Measurements from ENCODE around the gene JSRP1.

JSRP1 gene

GRCh38 chr19:2302319-2303210 is 46.3 kb upstream of the JSRP1 start:
- Histone ChIP-seq H3K4me1 (ENCODE audit: low read depth, poor library complexity, severe bottlenecking) (no peaks in the 10 kb centered on the region), H3K9ac (no peak overlapping the region)

GRCh38 chr19:2300533-2300932 is 44.3 kb upstream of the JSRP1 start:
- no peak overlapping the region for H2AFZ ChIP-seq (ENCODE audit: low read depth)
- H3K27me3 ChIP-seq (ENCODE audit: insufficient read depth, low read depth) = no peaks in the 10 kb centered on the region; the same call in 1 of the 2 replicates
- H3K9ac ChIP-seq = no peak overlapping the region
- H4K20me1 ChIP-seq (ENCODE audit: insufficient read depth) = no peaks in the 10 kb centered on the region
- H3K4me2 ChIP-seq = no peak overlapping the region
- no peaks in the 10 kb centered on the region for H3K36me3 ChIP-seq (ENCODE audit: insufficient read depth)
- no peak for TF ChIP-seq CTCF (conservative IDR thresholded peaks at IDR 0.05; ENCODE audit: low read depth, low read length)
- H3K4me1 ChIP-seq (ENCODE audit: low read depth, poor library complexity, severe bottlenecking) = no peaks in the 10 kb centered on the region
- no peak overlapping the region for H3K27ac ChIP-seq
- H3K79me2 ChIP-seq (ENCODE audit: insufficient read depth, low read depth) = no peaks in the 10 kb centered on the region
- H3K4me3 ChIP-seq (IDR thresholded peaks at IDR 0.05; ENCODE audit: insufficient read depth, low read depth, low read length) = no peak overlapping the region

More at GRCh38 chr19:2302319-2303210, 46.3 kb upstream of the JSRP1 start:
- peaks cover 13% of the 10 kb centered on the region; the same call in 1 of the 2 replicates for H3K27me3 ChIP-seq (ENCODE audit: insufficient read depth, low read depth)
- no peaks in the 10 kb centered on the region for H3K36me3 ChIP-seq (ENCODE audit: insufficient read depth)
- no peak for TF ChIP-seq CTCF (conservative IDR thresholded peaks at IDR 0.05; ENCODE audit: low read depth, low read length)
- H3K79me2 ChIP-seq (ENCODE audit: insufficient read depth, low read depth) = no peaks in the 10 kb centered on the region
- H2AFZ ChIP-seq (ENCODE audit: low read depth) = no peak overlapping the region
- no peaks in the 10 kb centered on the region for H4K20me1 ChIP-seq (ENCODE audit: insufficient read depth)
- H3K4me2 ChIP-seq = no peak overlapping the region
- no peak overlapping the region for H3K4me3 ChIP-seq (IDR thresholded peaks at IDR 0.05; ENCODE audit: insufficient read depth, low read depth, low read length)
- no peak overlapping the region for H3K27ac ChIP-seq

- no peak overlapping the region for H3K4me2 ChIP-seq
- H3K27me3 ChIP-seq (ENCODE audit: insufficient read depth, low read depth) = no peaks in the 10 kb centered on the region; the same call in 1 of the 2 replicates
- no peaks in the 10 kb centered on the region for H3K79me2 ChIP-seq (ENCODE audit: insufficient read depth, low read depth)
Observed at GRCh38 chr19:2296141-2296540, 39.9 kb upstream of the JSRP1 start.

GRCh38 chr19:2294687-2295335 is 38.6 kb upstream of the JSRP1 start:
- Histone ChIP-seq H3K4me1 (ENCODE audit: low read depth, poor library complexity, severe bottlenecking) (no peaks in the 10 kb centered on the region), H4K20me1 (ENCODE audit: insufficient read depth) (no peaks in the 10 kb centered on the region), H3K4me2 (no peak overlapping the region), H3K27me3 (ENCODE audit: insufficient read depth, low read depth) (no peaks in the 10 kb centered on the region; the same call in 1 of the 2 replicates), H3K79me2 (ENCODE audit: insufficient read depth, low read depth) (no peaks in the 10 kb centered on the region), H3K36me3 (ENCODE audit: insufficient read depth) (no peaks in the 10 kb centered on the region), H3K27ac (no peak overlapping the region), H3K4me3 (IDR thresholded peaks at IDR 0.05; ENCODE audit: insufficient read depth, low read depth, low read length) (no peak overlapping the region), H2AFZ (ENCODE audit: low read depth) (no peak overlapping the region), H3K9ac (no peak overlapping the region)
- TF ChIP-seq CTCF (conservative IDR thresholded peaks at IDR 0.05; ENCODE audit: low read depth, low read length) = no peak

More at GRCh38 chr19:2296141-2296540, 39.9 kb upstream of the JSRP1 start:
- Histone ChIP-seq H3K36me3 (ENCODE audit: insufficient read depth) (no peaks in the 10 kb centered on the region), H4K20me1 (ENCODE audit: insufficient read depth) (no peaks in the 10 kb centered on the region), H3K4me1 (ENCODE audit: low read depth, poor library complexity, severe bottlenecking) (no peaks in the 10 kb centered on the region), H3K4me3 (IDR thresholded peaks at IDR 0.05; ENCODE audit: insufficient read depth, low read depth, low read length) (no peak overlapping the region), H3K9ac (no peak overlapping the region), H3K27ac (no peak overlapping the region), H2AFZ (ENCODE audit: low read depth) (no peak overlapping the region)
- no peak for TF ChIP-seq CTCF (conservative IDR thresholded peaks at IDR 0.05; ENCODE audit: low read depth, low read length)
